Common myeloid progenitor, CD34-positive (primary cell): ENCODE data around the gene ACACB.

Experiments
- CTCF ChIA-PET: fragments of 350-600 bp; sonication (Branson Sonifier 250); formaldehyde crosslinking; loops from one replicate; lab custom pipeline; 2021; ENCODE audit warnings: antibody characterized with exemption; lab: Charles Lee
- POLR2A ChIA-PET: fragments of 350-600 bp; sonication (Branson Sonifier 250); formaldehyde crosslinking; loops from one replicate; lab custom pipeline; 2021; ENCODE audit warnings: antibody characterized with exemption; lab: Charles Lee
- DNase-seq, 3 donors: peaks; one replicate each; pipeline versions ENCODE4 v3.0.0 to v3.0.0-alpha.2; 2013
- H3K27ac ChIP-seq, 2 experiments: 1 replicate in 1 of 2; 2 replicates in 1 of 2; pipeline ENCODE4 v1.7.0; 2013; ENCODE audit warnings: inconsistent platforms in 2 of 2, low read length in 2 of 2, mild to moderate bottlenecking in 2 of 2, low read depth in 1 of 2, moderate library complexity in 1 of 2; ENCODE audit not compliant: severe bottlenecking in 2 of 2, insufficient read depth in 1 of 2, poor library complexity in 1 of 2
- H3K27me3 ChIP-seq, 5 experiments: replicated peaks in 2 of 5; 1 replicate in 3 of 5; 2 replicates in 2 of 5; pipeline versions ENCODE4 v1.6.1 to v1.7.0; 2013; ENCODE audit warnings: low read length in 4 of 5, mild to moderate bottlenecking in 2 of 5, moderate library complexity in 2 of 5, inconsistent platforms in 1 of 5; ENCODE audit not compliant: insufficient read depth in 5 of 5, control insufficient read depth in 4 of 5
- H3K36me3 ChIP-seq, 4 experiments: 1 replicate in 2 of 4; 2 replicates in 2 of 4; pipeline versions ENCODE4 v1.6.1 to v1.7.0; 2013; ENCODE audit warnings: low read length in 3 of 4, control low read depth in 1 of 4, mild to moderate bottlenecking in 1 of 4; ENCODE audit not compliant: control insufficient read depth in 4 of 4, insufficient read depth in 4 of 4
- H3K4me1 ChIP-seq, 4 experiments: 1 replicate in 3 of 4; 2 replicates in 1 of 4; pipeline versions ENCODE4 v1.6.1 to v1.7.1; 2013; ENCODE audit warnings: low read length in 3 of 4, mild to moderate bottlenecking in 3 of 4, control low read depth in 1 of 4, inconsistent platforms in 1 of 4, moderate library complexity in 1 of 4; ENCODE audit not compliant: control insufficient read depth in 4 of 4, insufficient read depth in 4 of 4; ENCODE audit errors: control extremely low read depth in 1 of 4
- H3K4me3 ChIP-seq, 7 experiments: 1 replicate in 4 of 7; 2 replicates in 3 of 7; pipeline versions ENCODE4 v1.5.1 to v1.7.0; 2013; ENCODE audit warnings: mild to moderate bottlenecking in 7 of 7, low read length in 6 of 7, moderate library complexity in 6 of 7, inconsistent platforms in 2 of 7, low read depth in 2 of 7, control low read depth in 1 of 7; ENCODE audit not compliant: insufficient read depth in 4 of 7, control insufficient read depth in 1 of 7; ENCODE audit errors: extremely low read depth in 1 of 7
- H3K9me3 ChIP-seq, 5 experiments: 1 replicate in 4 of 5; 2 replicates in 1 of 5; pipeline versions ENCODE4 v1.6.1 to v1.7.1; 2013; ENCODE audit warnings: low read length in 4 of 5, mild to moderate bottlenecking in 2 of 5, inconsistent platforms in 1 of 5, low read depth in 1 of 5, moderate library complexity in 1 of 5; ENCODE audit not compliant: control insufficient read depth in 4 of 5, insufficient read depth in 2 of 5; ENCODE audit errors: control extremely low read depth in 1 of 5
- WGBS: methylation state at CpG from one replicate; pipeline ENCODE4 v1.1.5; 2013; ENCODE audit not compliant: insufficient coverage; 5-methylcytosine and 5-hydroxymethylcytosine counted together

ACACB gene

DNA sequence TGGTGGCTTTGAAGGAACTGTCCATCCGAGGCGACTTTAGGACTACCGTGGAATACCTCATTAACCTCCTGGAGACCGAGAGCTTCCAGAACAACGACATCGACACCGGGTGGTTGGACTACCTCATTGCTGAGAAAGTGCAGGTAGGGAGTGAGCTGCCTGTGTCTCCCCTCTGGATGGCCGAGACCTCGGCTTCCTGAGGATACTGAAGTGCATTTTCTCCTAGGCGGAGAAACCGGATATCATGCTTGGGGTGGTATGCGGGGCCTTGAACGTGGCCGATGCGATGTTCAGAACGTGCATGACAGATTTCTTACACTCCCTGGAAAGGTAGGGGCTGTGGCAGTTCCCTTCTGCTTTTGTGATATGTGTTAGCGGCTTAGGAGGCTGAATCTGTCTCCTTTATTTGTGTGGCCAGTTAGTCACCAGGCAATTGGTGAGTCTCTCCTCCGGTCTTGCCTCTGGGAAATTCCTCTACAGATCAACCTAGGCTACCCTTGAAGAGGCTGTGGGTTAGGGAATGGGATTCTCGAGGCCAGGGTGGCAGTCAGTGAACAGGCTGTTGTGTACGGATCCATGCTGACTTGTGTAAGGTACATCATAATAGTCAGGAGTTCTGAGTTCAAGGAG lies 75.3 kb downstream of the ACACB start:
- Histone ChIP-seq H3K27ac (no peak overlapping the region), H3K9me3 (peaks cover 0 to 8% (median 0%) of the 10 kb centered on the region in 5 experiments), H3K36me3 (peaks cover 0 to 57% (median 22%) of the 10 kb centered on the region in 4 experiments), H3K27me3 (no peaks in the 10 kb centered on the region), H3K4me1 (no peaks in the 10 kb centered on the region), H3K4me3 (no peak overlapping the region)
- POLR2A ChIA-PET: no interaction called here
- CTCF ChIA-PET: no interaction called here
- no peak for DNase-seq
- 98% methylated on average over 17 of the region's 20 CpGs for WGBS

DNA sequence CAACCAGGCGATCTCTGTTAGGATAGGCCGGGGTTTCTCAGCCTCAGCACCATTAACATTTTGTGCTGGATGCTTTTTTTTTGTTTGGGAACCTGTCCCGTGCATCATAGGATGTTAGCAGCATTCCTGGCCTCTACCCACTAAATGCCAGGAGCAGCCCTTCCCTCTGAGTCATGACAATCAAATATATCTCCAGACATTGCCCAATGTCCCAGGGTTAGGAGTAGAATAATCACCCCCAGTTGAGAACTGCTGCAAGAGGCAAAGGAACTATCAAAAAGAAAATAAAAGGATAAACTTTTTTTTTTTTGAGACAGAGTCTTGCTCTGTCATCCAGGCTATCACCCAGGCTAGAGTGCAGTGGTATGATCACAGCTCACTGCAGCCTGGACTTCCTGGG lies 76.0 kb downstream of the ACACB start:
- H3K4me3 ChIP-seq: no peak overlapping the region
- POLR2A ChIA-PET: no interaction called here
- 94% methylated on average over 3 of the region's 3 CpGs for WGBS
- peaks cover 0 to 8% (median 0%) of the 10 kb centered on the region in 5 experiments for H3K9me3 ChIP-seq
- no peaks in the 10 kb centered on the region for H3K27me3 ChIP-seq
- H3K4me1 ChIP-seq: no peaks in the 10 kb centered on the region
- no peak overlapping the region for H3K27ac ChIP-seq
- DNase-seq: no peak
- H3K36me3 ChIP-seq: peaks cover 0 to 60% (median 23%) of the 10 kb centered on the region in 4 experiments
- CTCF ChIA-PET: no interaction called here

DNA sequence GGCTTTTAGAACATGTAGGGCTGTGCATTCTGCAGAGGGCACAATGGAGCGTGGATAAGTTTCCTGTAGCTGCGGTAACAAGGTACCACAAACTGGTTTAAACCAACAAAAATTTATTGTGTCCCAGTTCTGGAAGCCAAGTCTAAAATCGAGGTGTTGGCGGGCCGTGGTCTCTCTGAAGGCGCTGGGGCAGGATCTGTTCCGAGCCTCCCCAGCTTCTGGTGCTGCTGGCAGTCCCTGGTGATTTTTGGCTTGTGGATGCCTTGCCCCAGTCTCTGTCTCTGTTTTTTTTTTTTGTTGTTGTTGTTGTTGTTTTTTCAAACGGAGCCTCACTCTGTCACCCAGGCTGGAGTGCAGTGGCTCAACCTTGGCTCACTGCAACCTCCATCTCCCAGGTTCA lies 77.5 kb downstream of the ACACB start:
- Histone ChIP-seq H3K27ac (no peak overlapping the region), H3K27me3 (no peaks in the 10 kb centered on the region), H3K4me3 (no peak overlapping the region), H3K4me1 (no peaks in the 10 kb centered on the region), H3K36me3 (peaks cover 0 to 58% (median 23%) of the 10 kb centered on the region in 4 experiments), H3K9me3 (peaks cover 0 to 8% (median 0%) of the 10 kb centered on the region in 5 experiments)
- 97% methylated on average over 6 of the region's 8 CpGs for WGBS
- ChIA-PET POLR2A (interaction anchor here (0.5 kb wide), 1 partner anchor 68 kb away, joined by 3 read pairs; no protein-coding TSS in a partner anchor), CTCF (interaction anchor here (0.7 kb wide), 1 partner anchor 270 kb away, joined by 3 read pairs; no protein-coding TSS in a partner anchor)
- DNase-seq: no peak

DNA sequence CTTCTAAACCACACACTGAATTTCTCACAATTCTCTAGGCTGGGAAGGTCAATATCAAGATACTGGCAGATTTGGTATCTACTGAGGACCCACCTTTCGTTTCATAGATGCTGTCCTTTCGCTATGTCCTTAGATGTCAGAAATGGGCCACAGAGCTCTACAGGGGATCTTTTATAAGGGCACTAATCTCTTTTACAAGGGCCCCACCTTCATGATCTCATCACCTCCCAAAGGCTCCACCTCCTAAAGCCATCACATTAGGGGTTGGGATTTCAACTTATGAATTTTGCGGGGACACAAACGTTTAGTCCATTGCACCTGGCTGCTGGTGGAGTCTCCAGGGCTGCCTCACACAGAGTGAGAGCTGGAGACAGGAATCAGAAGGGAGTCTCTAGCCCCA lies 79.9 kb downstream of the ACACB start:
- DNase-seq: no peak
- Histone ChIP-seq H3K27ac (no peak overlapping the region), H3K9me3 (peaks cover 0 to 8% (median 0%) of the 10 kb centered on the region in 5 experiments), H3K4me1 (no peaks in the 10 kb centered on the region), H3K27me3 (no peaks in the 10 kb centered on the region), H3K36me3 (peaks cover 0 to 59% (median 22%) of the 10 kb centered on the region in 4 experiments), H3K4me3 (no peak overlapping the region)
- POLR2A ChIA-PET: interaction anchor here (1.1 kb wide), 1 partner anchor 29 kb away, joined by 5 read pairs; no protein-coding TSS in a partner anchor
- CTCF ChIA-PET: interaction anchor here (0.5 to 0.9 kb wide), 2 partner anchors 539 to 1159 kb away, joined by 3 read pairs; no protein-coding TSS in a partner anchor
- 96% methylated on average over 4 of the region's 4 CpGs for whole genome bisulfite sequencing

DNA sequence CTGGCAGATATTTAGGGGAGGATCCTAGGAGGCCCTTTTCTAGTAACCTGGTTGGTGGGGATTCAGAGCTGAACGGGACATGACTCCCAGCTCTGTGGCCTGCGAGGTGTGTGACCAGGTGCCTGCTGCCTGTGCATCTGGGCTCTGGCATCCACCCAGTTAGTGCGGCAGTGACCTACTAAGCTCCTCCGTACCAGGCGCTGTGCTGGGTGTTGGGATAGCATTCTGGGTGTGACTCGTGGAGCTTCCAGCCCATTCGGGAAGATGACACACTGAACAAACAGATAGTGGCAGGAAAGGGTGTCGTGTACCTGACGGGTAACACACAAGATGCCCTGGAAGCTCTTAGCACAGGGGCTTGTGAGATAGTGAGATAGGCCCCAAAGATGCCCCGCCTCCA lies 80.9 kb downstream of the ACACB start:
- Histone ChIP-seq H3K4me3 (no peak overlapping the region), H3K4me1 (no peaks in the 10 kb centered on the region), H3K9me3 (peaks cover 0 to 8% (median 0%) of the 10 kb centered on the region in 5 experiments), H3K36me3 (peaks cover 0 to 55% (median 20%) of the 10 kb centered on the region in 4 experiments), H3K27me3 (no peaks in the 10 kb centered on the region), H3K27ac (no peak overlapping the region)
- DNase-seq: no peak
- CTCF ChIA-PET: no interaction called here
- POLR2A ChIA-PET: no interaction called here
- 100% methylated on average over 10 of the region's 10 CpGs for whole genome bisulfite sequencing

DNA sequence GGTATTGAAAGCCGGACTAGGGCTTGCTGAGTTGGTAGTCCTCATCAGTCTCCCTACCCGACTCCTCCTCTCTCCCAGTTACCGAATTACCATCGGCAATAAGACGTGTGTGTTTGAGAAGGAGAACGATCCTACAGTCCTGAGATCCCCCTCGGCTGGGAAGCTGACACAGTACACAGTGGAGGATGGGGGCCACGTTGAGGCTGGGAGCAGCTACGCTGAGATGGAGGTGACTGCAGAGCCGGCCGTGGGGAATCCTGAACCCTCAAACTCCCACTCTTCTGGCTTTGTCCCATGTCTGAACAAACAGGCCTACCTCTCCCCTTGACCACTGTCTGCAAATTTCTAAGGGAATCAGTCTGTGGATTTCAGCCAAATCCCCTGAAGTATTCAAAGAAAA lies 82.9 kb downstream of the ACACB start:
- Histone ChIP-seq H3K27me3 (no peaks in the 10 kb centered on the region), H3K9me3 (peaks cover 0 to 8% (median 0%) of the 10 kb centered on the region in 5 experiments), H3K27ac (no peak overlapping the region), H3K4me3 (no peak overlapping the region), H3K4me1 (no peaks in the 10 kb centered on the region), H3K36me3 (peaks cover 0 to 52% (median 23%) of the 10 kb centered on the region in 4 experiments)
- no peak for DNase-seq
- WGBS: 99% methylated on average over 8 of the region's 11 CpGs
- CTCF ChIA-PET: no interaction called here
- POLR2A ChIA-PET: no interaction called here

DNA sequence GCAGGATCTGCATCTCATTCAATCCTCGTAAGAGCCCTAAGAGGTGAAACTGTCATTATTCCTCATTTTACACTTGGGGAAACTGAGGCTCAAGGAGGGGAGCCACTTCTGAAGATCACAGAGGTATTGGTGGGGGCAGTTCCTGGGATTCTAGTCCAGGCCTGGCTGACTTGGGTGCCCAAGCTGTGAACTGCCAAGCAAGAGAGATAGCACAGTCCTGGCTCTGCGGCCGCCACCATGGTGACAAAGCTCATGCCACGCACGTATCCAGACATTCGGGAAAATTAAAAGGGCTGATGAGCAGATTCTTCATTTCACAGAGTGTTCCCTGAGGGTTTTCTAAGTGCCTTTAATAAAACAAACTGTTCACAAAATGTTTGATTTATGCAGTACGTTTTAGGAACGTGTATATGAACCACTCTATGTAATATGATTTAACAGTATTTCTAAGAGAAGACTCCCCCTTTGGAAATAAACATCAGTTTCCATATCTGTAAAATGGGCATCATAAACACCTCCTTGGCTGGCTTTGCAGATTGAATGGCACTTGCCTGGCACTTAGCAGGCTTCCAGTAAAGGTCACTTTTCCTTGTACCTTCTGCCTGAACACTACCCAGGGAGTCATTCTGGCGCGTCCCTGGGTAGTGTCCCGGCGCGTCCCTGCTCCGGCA lies 84.6 kb downstream of the ACACB start:
- peaks cover 0 to 7% (median 0%) of the 10 kb centered on the region in 5 experiments for H3K9me3 ChIP-seq
- POLR2A ChIA-PET: no interaction called here
- peaks cover 0 to 51% (median 18%) of the 10 kb centered on the region in 4 experiments for H3K36me3 ChIP-seq
- no peak overlapping the region for H3K27ac ChIP-seq
- DNase-seq: no peak
- H3K4me3 ChIP-seq: no peak overlapping the region
- no peaks in the 10 kb centered on the region for H3K4me1 ChIP-seq
- WGBS: 95% methylated on average over 8 of the region's 14 CpGs
- CTCF ChIA-PET: interaction anchor here (1.0 kb wide), 1 partner anchor 16 kb away, joined by 3 read pairs; no protein-coding TSS in a partner anchor
- no peaks in the 10 kb centered on the region for H3K27me3 ChIP-seq
